Spleen (tissue), 11 donors: ENCODE results near the gene FBXO47. TPM values are rescaled to one million over a fixed set of nuclear protein-coding genes. Genes with fewer than 3 reads are reported as not detected.

Source experiments
- DNase-seq: peaks from one replicate; pipeline ENCODE4 v3.0.0-alpha.2; 2020
- H3K27ac ChIP-seq, 8 donors: fragments of 200-600 bp; sonication (generic) in 7 of 8; 1 replicate in 4 of 8; 2 replicates in 4 of 8; pipeline versions ENCODE4 v1.5.0 to v1.8.0; 2016 to 2021; ENCODE audit warnings: inconsistent platforms in 4 of 8, mild to moderate bottlenecking in 4 of 8, moderate library complexity in 1 of 8
- H3K27me3 ChIP-seq, 7 donors: fragments of 200-600 bp; sonication (generic) in 6 of 7; replicated peaks in 1 of 7; 1 replicate in 4 of 7; 2 replicates in 3 of 7; pipeline versions ENCODE4 v1.5.0 to v1.8.0; 2016 to 2021; ENCODE audit warnings: inconsistent platforms in 3 of 7, mild to moderate bottlenecking in 1 of 7
- H3K36me3 ChIP-seq, 6 donors: fragments of 200-600 bp; sonication (generic) in 5 of 6; 1 replicate in 4 of 6; 2 replicates in 2 of 6; pipeline versions ENCODE4 v1.5.0 to v1.8.0; 2016 to 2021; ENCODE audit warnings: inconsistent platforms in 2 of 6
- H3K4me1 ChIP-seq, 6 donors: fragments of 200-600 bp; sonication (generic) in 5 of 6; 1 replicate in 3 of 6; 2 replicates in 3 of 6; pipeline versions ENCODE4 v1.5.0 to v1.8.0; 2016 to 2021; ENCODE audit warnings: inconsistent platforms in 3 of 6
- H3K4me3 ChIP-seq, 8 donors: fragments of 200-600 bp; sonication (generic) in 7 of 8; 1 replicate in 4 of 8; 2 replicates in 4 of 8; pipeline versions ENCODE4 v1.5.0 to v1.8.0; 2016 to 2021; ENCODE audit warnings: inconsistent platforms in 4 of 8, mild to moderate bottlenecking in 4 of 8, moderate library complexity in 2 of 8
- H3K9me3 ChIP-seq, 8 donors: fragments of 200-600 bp; sonication (generic) in 7 of 8; 1 replicate in 4 of 8; 2 replicates in 4 of 8; pipeline versions ENCODE4 v1.5.0 to v1.8.0; 2016 to 2021; ENCODE audit warnings: inconsistent platforms in 4 of 8
- CTCF ChIP-seq, 11 experiments: fragments of 200-600 bp in 7 of 11; fragments of 450-650 bp in 4 of 11; sonication (generic) in 4 of 11; IDR thresholded peaks in 8 of 11; conservative IDR thresholded peaks in 3 of 11; 1 replicate in 7 of 11; 2 replicates in 4 of 11; pipeline versions ENCODE4 v1.4.0 to v1.8.0; 2016 to 2021; ENCODE audit warnings: antibody characterized with exemption in 11 of 11, inconsistent platforms in 4 of 11, mild to moderate bottlenecking in 1 of 11
- POLR2A ChIP-seq, 3 donors: fragments of 450-650 bp; IDR thresholded peaks; one replicate each; pipeline ENCODE4 v1.5.1; 2017; ENCODE audit warnings: antibody characterized with exemption in 3 of 3, mild to moderate bottlenecking in 1 of 3
- POLR2AphosphoS5 ChIP-seq, 3 donors: sonication (generic); formaldehyde crosslinking; IDR thresholded peaks; one replicate each; pipeline ENCODE4 v1.5.1; 2017; ENCODE audit warnings: antibody characterized with exemption in 3 of 3
- WGBS, 5 donors: extraction: QIAGEN DNeasy Blood & Tissue Kit in 3 of 5; methylation state at CpG; one replicate each; pipeline versions ENCODE4 v1.1.5 to v1.1.7; 2013 to 2018; 5-methylcytosine and 5-hydroxymethylcytosine counted together
- intact Hi-C: fragments of 100-400 bp; cut with DNase I; formaldehyde crosslinking; loops from one replicate; pipeline ENCODE4 v1.15.0; 2023; ENCODE audit warnings: low total_unique reads
- polyA plus RNA-seq, 3 donors: library from polyadenylated mRNA; stranded (reverse); fragments of 200-250 nt; gene quantifications; one replicate each; pipeline ENCODE4 v1.2.1, GENCODE V29; 2013
- total RNA-seq, 7 donors: library from RNA; depleted of rRNA in 3 of 7; stranded (reverse); fragments of >200 nt in 3 of 7; fragmentation: NEBNext Ultra II Directional in 4 of 7; extraction: Animal tissue kit (Norgen Biotek cat#: 25700) in 4 of 7; gene quantifications; one replicate each; pipeline versions ENCODE4 v1.1.0 to v1.2.1, GENCODE V29; 2016 to 2021
- donor health status: healthy with polysubstance abuse.
- donor health status: DM: no; HTN: no; CAD: no; lungs with moderate emphysema.
- donor health status: DM: no; HTN: no; CAD: no.
- donor health status: Bipolar disorder and iron deficiency.
- donor health status: healthy.
- donor health status: DM: no; HTN: no; CAD: no.
- donor health status: DM: yes; HTN: yes; CAD: no.

FBXO47 gene
- total and polyA plus RNA-seq, 10 donors, result 0.06 TPM; not detected in 9

DNA sequence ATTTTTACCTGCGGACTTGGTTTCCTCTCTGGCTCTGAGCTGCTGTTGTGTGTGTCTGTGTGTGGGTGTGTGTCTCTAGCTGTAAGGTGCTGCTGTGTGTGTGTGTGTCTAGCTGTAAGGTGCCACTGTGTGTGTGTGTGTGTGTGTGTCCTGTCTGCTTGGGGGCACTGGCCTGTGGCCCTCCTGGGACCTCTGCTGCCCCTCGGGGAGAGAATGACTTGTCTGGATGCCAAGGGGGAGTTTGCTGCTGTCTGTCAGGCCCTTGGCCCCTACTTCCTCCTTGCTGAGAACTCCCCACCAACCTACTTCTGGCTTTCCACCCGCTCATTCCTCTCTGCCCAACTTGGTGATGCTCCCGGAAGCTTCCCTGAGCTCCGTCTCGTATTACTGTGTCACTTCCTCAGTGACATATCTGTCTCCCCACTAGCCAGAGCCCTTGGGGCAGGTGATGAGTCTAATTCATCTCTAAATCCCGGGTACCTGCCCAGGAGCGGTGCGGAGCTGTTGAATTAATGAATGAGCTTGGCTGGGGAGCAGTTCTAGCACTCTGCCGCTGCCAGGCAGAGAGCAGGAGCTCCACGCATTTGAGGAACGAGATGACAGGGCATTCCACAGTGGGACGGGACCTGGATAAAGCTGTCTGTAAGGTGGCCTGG, 45.3 kb downstream of the FBXO47 start:
- no peak overlapping the region for H3K4me3 ChIP-seq
- peaks cover 10 to 88% (median 51%) of the 10 kb centered on the region in 6 donors for H3K4me1 ChIP-seq
- 64 to 80% (median 68%) methylated on average over 13 of the region's 13 CpGs for WGBS, 5 donors
- intact Hi-C loops, result no loop called here
- peak; percentile 60 for DNase-seq
- no peaks in the 10 kb centered on the region for H3K9me3 ChIP-seq
- peak overlapping the region; percentile 27 to 75 (median 65) for H3K27ac ChIP-seq
- no peaks in the 10 kb centered on the region for H3K27me3 ChIP-seq
- TF ChIP-seq POLR2A (IDR thresholded peaks at IDR 0.05) (no peak), CTCF (IDR thresholded peaks at IDR 0.05 in 8 of 11, conservative IDR thresholded peaks at IDR 0.05 in 3 of 11) (no peak), POLR2AphosphoS5 (IDR thresholded peaks at IDR 0.05) (peak in 2 of 3 donors; percentile 4 to 7)
- H3K36me3 ChIP-seq, result peaks cover 0 to 46% (median 35%) of the 10 kb centered on the region in 6 donors

GRCh38 chr17:38920374-38921291, 46.6 kb downstream of the FBXO47 start:
- TF ChIP-seq POLR2A (IDR thresholded peaks at IDR 0.05), result no peak
- no peak for TF ChIP-seq CTCF (IDR thresholded peaks at IDR 0.05 in 8 of 11, conservative IDR thresholded peaks at IDR 0.05 in 3 of 11)
- peak in 1 of 3 donors; percentile 24 for TF ChIP-seq POLR2AphosphoS5 (IDR thresholded peaks at IDR 0.05)
- 75 to 89% (median 79%) methylated on average over 9 of the region's 9 CpGs for WGBS, 5 donors
- H3K27ac ChIP-seq, result peak overlapping the region in 7 of 8 donors; percentile 29 to 75 (median 67)
- H3K36me3 ChIP-seq, result peaks cover under 1 to 59% (median 48%) of the 10 kb centered on the region in 6 donors
- no peak overlapping the region for H3K4me3 ChIP-seq
- DNase-seq, result peak; percentile 49
- H3K9me3 ChIP-seq, result no peaks in the 10 kb centered on the region
- H3K27me3 ChIP-seq, result no peaks in the 10 kb centered on the region
- peaks cover 5 to 83% (median 44%) of the 10 kb centered on the region in 6 donors for H3K4me1 ChIP-seq
- intact Hi-C loops, result no loop called here

DNA sequence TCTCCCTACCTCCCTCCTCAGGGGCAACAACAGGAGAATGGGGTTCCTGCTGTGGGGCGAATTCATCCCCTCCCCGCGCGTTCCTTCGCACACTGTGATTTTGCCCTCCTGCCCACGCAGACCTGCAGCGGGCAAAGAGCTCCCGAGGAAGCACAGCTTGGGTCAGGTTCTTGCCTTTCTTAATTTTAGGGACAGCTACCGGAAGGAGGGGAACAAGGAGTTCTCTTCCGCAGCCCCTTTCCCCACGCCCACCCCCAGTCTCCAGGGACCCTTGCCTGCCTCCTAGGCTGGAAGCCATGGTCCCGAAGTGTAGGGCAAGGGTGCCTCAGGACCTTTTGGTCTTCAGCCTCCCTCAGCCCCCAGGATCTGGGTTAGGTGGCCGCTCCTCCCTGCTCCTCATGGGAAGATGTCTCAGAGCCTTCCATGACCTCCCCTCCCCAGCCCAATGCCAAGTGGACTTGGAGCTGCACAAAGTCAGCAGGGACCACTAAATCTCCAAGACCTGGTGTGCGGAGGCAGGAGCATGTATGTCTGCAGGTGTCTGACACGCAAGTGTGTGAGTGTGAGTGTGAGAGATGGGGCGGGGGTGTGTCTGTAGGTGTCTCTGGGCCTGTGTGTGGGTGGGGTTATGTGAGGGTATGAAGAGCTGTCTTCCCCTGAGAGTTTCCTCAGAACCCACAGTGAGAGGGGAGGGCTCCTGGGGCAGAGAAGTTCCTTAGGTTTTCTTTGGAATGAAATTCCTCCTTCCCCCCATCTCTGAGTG, 47.7 kb downstream of the FBXO47 start:
- intact Hi-C loops, result no loop called here
- Histone ChIP-seq H3K9me3 (no peaks in the 10 kb centered on the region), H3K27ac (peak overlapping the region in 7 of 8 donors; percentile 14 to 75 (median 49)), H3K4me3 (no peak overlapping the region), H3K36me3 (peaks cover 2 to 70% (median 59%) of the 10 kb centered on the region in 6 donors), H3K4me1 (peaks cover 5 to 83% (median 40%) of the 10 kb centered on the region in 6 donors), H3K27me3 (no peaks in the 10 kb centered on the region)
- peak; percentile 40 for DNase-seq
- WGBS, 5 donors, result 95 to 97% (median 96%) methylated on average over 16 of the region's 16 CpGs
- TF ChIP-seq POLR2AphosphoS5 (IDR thresholded peaks at IDR 0.05), result peak in 1 of 3 donors; percentile 22
- no peak for TF ChIP-seq CTCF (IDR thresholded peaks at IDR 0.05 in 8 of 11, conservative IDR thresholded peaks at IDR 0.05 in 3 of 11)
